ENCODE results near the gene SLC8A2. TPM values are rescaled to one million over a fixed set of nuclear protein-coding genes. Genes with fewer than 3 reads are reported as not detected.
A peak's percentile ranks its signal among the peaks of the same experiment; 100 is the strongest.

SLC8A2 gene
- 0.29 and 0.47 TPM in 2 replicates for polyA plus RNA-seq (2013)

- H3K4ac ChIP-seq (ENCODE audit: low read depth, low read length), result no peak within 1 kb of the TSS
- H2BK120ac ChIP-seq (ENCODE audit: insufficient read depth, low read length, poor library complexity), result no peak within 1 kb of the TSS
- no peak within 1 kb of the TSS for H3K18ac ChIP-seq (ENCODE audit: low read length)
- H3K36me3 ChIP-seq (ENCODE audit: control insufficient read depth in 1 of 2, insufficient read depth in 2 of 2, low read length in 2 of 2), result no peaks in the 10 kb centered on the region
- no peak within 1 kb of the TSS for H3K4me3 ChIP-seq (ENCODE audit: low read depth, low read length)
- H3K23ac ChIP-seq (ENCODE audit: low read length), result no peak within 1 kb of the TSS
- no peak within 1 kb of the TSS for H3K14ac ChIP-seq (ENCODE audit: low read length)
- H3K9ac ChIP-seq (ENCODE audit: low read length), result no peak within 1 kb of the TSS
- no peak within 1 kb of the TSS for H2BK12ac ChIP-seq (ENCODE audit: low read length)
- H4K91ac ChIP-seq (ENCODE audit: low read depth, low read length), result no peak within 1 kb of the TSS
- peaks cover 1% of the 10 kb centered on the region for H3K9me3 ChIP-seq (ENCODE audit: insufficient read depth, low read depth, low read length)
- H2AK5ac ChIP-seq (ENCODE audit: low read length), result no peak within 1 kb of the TSS
- H2BK5ac ChIP-seq (ENCODE audit: low read depth, low read length, poor library complexity), result no peak within 1 kb of the TSS
- peaks cover 7% of the 10 kb centered on the region for H3K27me3 ChIP-seq (ENCODE audit: insufficient read depth, low read length)
- H3K27ac ChIP-seq (ENCODE audit: low read depth, low read length), result no peak within 1 kb of the TSS
- no peaks in the 10 kb centered on the region for H3K79me1 ChIP-seq (ENCODE audit: low read length)
- no peak within 1 kb of the TSS for H4K8ac ChIP-seq (ENCODE audit: low read depth, low read length)
- DNase-seq, result peak in 1 of 2 donors; percentile 40
- H3K4me2 ChIP-seq (ENCODE audit: low read length), result peak within 1 kb of the TSS; percentile 36
- H3K4me1 ChIP-seq (ENCODE audit: control insufficient read depth in 1 of 2, insufficient read depth in 2 of 2, low read length in 2 of 2), result peaks cover 0 to 5% of the 10 kb centered on the region in 2 experiments
- WGBS (ENCODE audit: extremely low coverage, insufficient coverage, insufficient read length), result no CpG with 5 or more reads among the region's 29 CpGs
- no peak within 1 kb of the TSS for H2AFZ ChIP-seq (ENCODE audit: insufficient read depth, low read length, poor library complexity)
- H4K12ac ChIP-seq (ENCODE audit: low read depth, low read length), result no peak within 1 kb of the TSS
- no peaks in the 10 kb centered on the region for H3K79me2 ChIP-seq (ENCODE audit: control insufficient read depth, insufficient read depth, low read length, poor library complexity)
Observed at GRCh38 chr19:47471733-47472457, at the start of gene SLC8A2. SLC8A2 (minus strand) TSS chr19:47471893; CDS start chr19:47466403, 5,490 bp downstream.

- no peak overlapping the region for H4K8ac ChIP-seq (ENCODE audit: low read depth, low read length)
- H3K27ac ChIP-seq (ENCODE audit: low read depth, low read length), result no peak overlapping the region
- H4K12ac ChIP-seq (ENCODE audit: low read depth, low read length), result no peak overlapping the region
- H2BK5ac ChIP-seq (ENCODE audit: low read depth, low read length, poor library complexity), result no peak overlapping the region
- no peak overlapping the region for H2BK120ac ChIP-seq (ENCODE audit: insufficient read depth, low read length, poor library complexity)
- H3K79me1 ChIP-seq (ENCODE audit: low read length), result no peaks in the 10 kb centered on the region
- no peak overlapping the region for H3K4me2 ChIP-seq (ENCODE audit: low read length)
- H3K14ac ChIP-seq (ENCODE audit: low read length), result no peak overlapping the region
- no peak overlapping the region for H3K4ac ChIP-seq (ENCODE audit: low read depth, low read length)
- no peaks in the 10 kb centered on the region for H3K27me3 ChIP-seq (ENCODE audit: insufficient read depth, low read length)
- H2BK12ac ChIP-seq (ENCODE audit: low read length), result no peak overlapping the region
- H3K18ac ChIP-seq (ENCODE audit: low read length), result no peak overlapping the region
- no peak overlapping the region for H2AK5ac ChIP-seq (ENCODE audit: low read length)
- H3K9me3 ChIP-seq (ENCODE audit: insufficient read depth, low read depth, low read length), result no peaks in the 10 kb centered on the region
- H3K36me3 ChIP-seq (ENCODE audit: control insufficient read depth in 1 of 2, insufficient read depth in 2 of 2, low read length in 2 of 2), result no peaks in the 10 kb centered on the region
- H3K9ac ChIP-seq (ENCODE audit: low read length), result no peak overlapping the region
- H3K4me1 ChIP-seq (ENCODE audit: control insufficient read depth in 1 of 2, insufficient read depth in 2 of 2, low read length in 2 of 2), result peaks cover 0 to 2% of the 10 kb centered on the region in 2 experiments
- WGBS (ENCODE audit: extremely low coverage, insufficient coverage, insufficient read length), result no CpG with 5 or more reads among the region's 6 CpGs
- H3K4me3 ChIP-seq (ENCODE audit: low read depth, low read length), result no peak overlapping the region
- H3K23ac ChIP-seq (ENCODE audit: low read length), result no peak overlapping the region
- H3K79me2 ChIP-seq (ENCODE audit: control insufficient read depth, insufficient read depth, low read length, poor library complexity), result no peaks in the 10 kb centered on the region
- no peak overlapping the region for H2AFZ ChIP-seq (ENCODE audit: insufficient read depth, low read length, poor library complexity)
- no peak for DNase-seq
- no peak overlapping the region for H4K91ac ChIP-seq (ENCODE audit: low read depth, low read length)
Observed at GRCh38 chr19:47520839-47521238, 49.1 kb upstream of the SLC8A2 start.

- H2AFZ ChIP-seq (ENCODE audit: insufficient read depth, low read length, poor library complexity), result no peak overlapping the region
- no peaks in the 10 kb centered on the region for H3K36me3 ChIP-seq (ENCODE audit: control insufficient read depth in 1 of 2, insufficient read depth in 2 of 2, low read length in 2 of 2)
Observed at GRCh38 chr19:47520343-47520806, 48.7 kb upstream of the SLC8A2 start.

GRCh38 chr19:47518854-47519253 is 47.2 kb upstream of the SLC8A2 start:
- H3K79me2 ChIP-seq (ENCODE audit: control insufficient read depth, insufficient read depth, low read length, poor library complexity), result peaks cover 9% of the 10 kb centered on the region
- no peak overlapping the region for H4K8ac ChIP-seq (ENCODE audit: low read depth, low read length)
- H3K14ac ChIP-seq (ENCODE audit: low read length), result no peak overlapping the region
- no peak overlapping the region for H3K4me2 ChIP-seq (ENCODE audit: low read length)
- H3K18ac ChIP-seq (ENCODE audit: low read length), result no peak overlapping the region
- no peaks in the 10 kb centered on the region for H3K9me3 ChIP-seq (ENCODE audit: insufficient read depth, low read depth, low read length)
- H4K91ac ChIP-seq (ENCODE audit: low read depth, low read length), result no peak overlapping the region
- no peaks in the 10 kb centered on the region for H3K27me3 ChIP-seq (ENCODE audit: insufficient read depth, low read length)
- H2AK5ac ChIP-seq (ENCODE audit: low read length), result no peak overlapping the region
- no peak overlapping the region for H2BK12ac ChIP-seq (ENCODE audit: low read length)
- H3K9ac ChIP-seq (ENCODE audit: low read length), result no peak overlapping the region
- H2BK120ac ChIP-seq (ENCODE audit: insufficient read depth, low read length, poor library complexity), result no peak overlapping the region
- no peaks in the 10 kb centered on the region for H3K36me3 ChIP-seq (ENCODE audit: control insufficient read depth in 1 of 2, insufficient read depth in 2 of 2, low read length in 2 of 2)
- H3K27ac ChIP-seq (ENCODE audit: low read depth, low read length), result no peak overlapping the region
- peaks cover 8% of the 10 kb centered on the region for H3K79me1 ChIP-seq (ENCODE audit: low read length)
- no peak overlapping the region for H3K4me3 ChIP-seq (ENCODE audit: low read depth, low read length)
- H2BK5ac ChIP-seq (ENCODE audit: low read depth, low read length, poor library complexity), result no peak overlapping the region
- no peak overlapping the region for H2AFZ ChIP-seq (ENCODE audit: insufficient read depth, low read length, poor library complexity)
- H4K12ac ChIP-seq (ENCODE audit: low read depth, low read length), result no peak overlapping the region
- H3K4me1 ChIP-seq (ENCODE audit: control insufficient read depth in 1 of 2, insufficient read depth in 2 of 2, low read length in 2 of 2), result peaks cover 4 to 6% of the 10 kb centered on the region in 2 experiments
- H3K23ac ChIP-seq (ENCODE audit: low read length), result no peak overlapping the region
- no CpG with 5 or more reads among the region's 9 CpGs for WGBS (ENCODE audit: extremely low coverage, insufficient coverage, insufficient read length)
- DNase-seq, result no peak
- no peak overlapping the region for H3K4ac ChIP-seq (ENCODE audit: low read depth, low read length)

More at GRCh38 chr19:47520343-47520806, 48.7 kb upstream of the SLC8A2 start:
- H3K4me2 ChIP-seq (ENCODE audit: low read length), result no peak overlapping the region
- peaks cover 3% of the 10 kb centered on the region for H3K79me1 ChIP-seq (ENCODE audit: low read length)
- no peak overlapping the region for H2BK5ac ChIP-seq (ENCODE audit: low read depth, low read length, poor library complexity)
- H3K14ac ChIP-seq (ENCODE audit: low read length), result no peak overlapping the region
- H3K27ac ChIP-seq (ENCODE audit: low read depth, low read length), result no peak overlapping the region
- H3K4ac ChIP-seq (ENCODE audit: low read depth, low read length), result no peak overlapping the region
- no peaks in the 10 kb centered on the region for H3K9me3 ChIP-seq (ENCODE audit: insufficient read depth, low read depth, low read length)
- H2AK5ac ChIP-seq (ENCODE audit: low read length), result no peak overlapping the region
- no peak for DNase-seq
- no peak overlapping the region for H3K18ac ChIP-seq (ENCODE audit: low read length)
- H4K91ac ChIP-seq (ENCODE audit: low read depth, low read length), result no peak overlapping the region
- H3K4me3 ChIP-seq (ENCODE audit: low read depth, low read length), result no peak overlapping the region
- WGBS (ENCODE audit: extremely low coverage, insufficient coverage, insufficient read length), result no CpG with 5 or more reads among the region's 10 CpGs
- H4K12ac ChIP-seq (ENCODE audit: low read depth, low read length), result no peak overlapping the region
- H2BK120ac ChIP-seq (ENCODE audit: insufficient read depth, low read length, poor library complexity), result no peak overlapping the region
- no peak overlapping the region for H3K23ac ChIP-seq (ENCODE audit: low read length)
- H3K9ac ChIP-seq (ENCODE audit: low read length), result no peak overlapping the region
- H3K27me3 ChIP-seq (ENCODE audit: insufficient read depth, low read length), result no peaks in the 10 kb centered on the region
- H3K4me1 ChIP-seq (ENCODE audit: control insufficient read depth in 1 of 2, insufficient read depth in 2 of 2, low read length in 2 of 2), result peaks cover 0 to 2% of the 10 kb centered on the region in 2 experiments
- no peak overlapping the region for H4K8ac ChIP-seq (ENCODE audit: low read depth, low read length)
- no peaks in the 10 kb centered on the region for H3K79me2 ChIP-seq (ENCODE audit: control insufficient read depth, insufficient read depth, low read length, poor library complexity)
- no peak overlapping the region for H2BK12ac ChIP-seq (ENCODE audit: low read length)
